Activated T-cell treated with anti-CD3 and anti-CD28 coated beads for 1 hour (primary cell): ENCODE measurements around the gene GPC6.

ENCODE experiments used
- DNase-seq: peaks from one replicate; pipeline ENCODE4 v3.0.0-alpha.2; 2020; ENCODE audit warnings: low read depth

The GPC6 gene

DNA sequence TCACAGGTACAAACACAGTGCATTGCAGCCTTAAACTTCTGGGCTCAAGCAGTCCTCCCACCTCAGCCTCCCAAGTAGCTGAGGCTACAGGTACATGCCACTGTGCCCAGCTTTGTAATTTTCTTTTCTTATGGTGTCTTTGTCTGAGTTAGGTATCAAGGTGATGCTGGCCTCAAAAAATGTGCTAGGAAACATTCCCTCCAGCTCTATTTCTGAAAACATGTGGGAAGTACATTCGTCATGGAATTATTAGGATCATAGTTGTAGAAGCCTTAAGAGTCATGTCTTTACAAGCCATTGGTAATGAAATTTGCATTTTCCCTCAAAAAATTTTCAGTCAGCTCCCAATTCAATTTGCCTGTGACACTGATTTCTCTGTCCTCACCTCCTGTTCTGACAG, 1021.3 kb downstream of the GPC6 start:
- no peak for DNase-seq

- DNase-seq = no peak
Measured at GRCh38 chr13:94248454-94249228, 1022.0 kb downstream of the GPC6 start.

DNA sequence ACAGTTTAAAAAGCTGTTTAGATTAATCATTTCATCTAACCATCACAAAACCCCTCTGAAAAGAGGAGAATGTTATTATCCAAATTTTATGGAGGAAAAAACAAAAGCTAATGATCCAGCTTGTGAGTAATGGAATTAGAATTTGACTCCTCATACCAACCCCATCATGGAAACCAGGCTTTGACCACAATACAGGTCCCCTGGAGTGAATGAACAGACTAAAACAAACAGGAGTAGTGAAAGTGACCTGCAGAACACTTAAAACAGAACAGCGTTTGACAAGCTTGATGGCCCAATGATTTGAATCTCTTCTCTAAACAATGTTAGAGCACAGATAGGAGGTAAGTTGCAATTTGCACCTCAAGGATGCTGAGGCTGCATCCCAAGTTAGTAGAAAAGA, 1022.9 kb downstream of the GPC6 start:
- DNase-seq = no peak

DNA sequence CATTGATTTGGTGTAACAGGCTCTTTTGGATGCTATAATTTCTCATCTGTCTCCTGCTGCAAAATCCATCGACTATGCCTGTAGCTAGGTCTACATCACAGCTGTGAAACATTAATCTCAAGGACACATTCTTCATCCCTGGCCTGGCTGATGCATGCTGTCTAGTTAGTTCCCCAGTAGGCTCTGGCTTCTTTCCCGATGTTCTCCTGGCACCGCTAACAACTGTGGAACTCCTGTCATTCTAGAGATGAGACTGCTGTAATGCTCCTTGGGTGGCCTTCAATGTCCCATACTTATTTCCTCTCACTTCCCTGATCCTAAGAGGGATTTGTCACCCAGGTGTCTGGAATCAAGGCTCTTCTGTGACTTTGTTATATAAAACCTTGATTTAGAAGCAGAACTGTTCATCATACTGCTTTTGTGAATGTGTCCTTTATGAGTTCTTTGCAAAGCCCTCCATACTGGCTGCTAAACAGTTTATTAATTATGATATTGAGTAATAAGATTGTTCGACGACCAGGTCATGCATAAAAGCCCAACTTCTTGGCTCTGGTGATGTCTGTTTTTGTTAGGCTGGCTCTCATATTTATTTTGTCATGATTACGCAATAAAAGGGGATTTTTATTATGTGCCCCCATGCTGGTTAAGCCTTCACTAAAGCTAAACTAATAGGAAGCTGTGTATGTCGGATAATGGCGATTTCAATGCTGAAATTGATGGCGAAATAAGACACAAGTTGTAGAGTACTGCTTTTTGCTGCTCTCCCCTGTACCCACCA, 1025.4 kb downstream of the GPC6 start:
- no peak for DNase-seq

- no peak for DNase-seq
Measured at GRCh38 chr13:94254737-94255136, 1028.1 kb downstream of the GPC6 start.

- DNase-seq = no peak
Measured at GRCh38 chr13:94256721-94257120, 1030.1 kb downstream of the GPC6 start.

GRCh38 chr13:94259984-94260383, 1033.4 kb downstream of the GPC6 start:
- DNase-seq = no peak

GRCh38 chr13:94261163-94261562, 1034.6 kb downstream of the GPC6 start:
- DNase-seq = no peak

DNA sequence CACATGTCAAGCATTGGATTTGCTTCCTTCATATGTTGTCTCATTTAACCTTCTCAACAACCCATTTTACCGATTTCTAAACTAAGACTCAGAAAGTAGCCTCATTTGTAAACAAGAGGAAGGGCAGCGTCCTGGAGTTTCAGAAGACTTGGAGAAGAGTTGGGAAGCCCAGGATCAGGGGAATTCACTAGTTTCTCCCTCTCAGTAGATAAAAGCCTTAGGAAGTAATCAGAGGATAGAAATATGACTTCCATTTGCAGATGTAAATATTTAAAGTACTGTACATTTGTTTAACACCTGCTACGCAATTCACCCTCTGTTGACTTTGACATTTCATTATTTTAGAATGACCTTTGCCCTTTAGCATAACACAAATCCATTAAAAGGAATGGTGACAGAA, 1036.4 kb downstream of the GPC6 start:
- DNase-seq = no peak

- no peak for DNase-seq
Measured at GRCh38 chr13:94267581-94268366, 1041.2 kb downstream of the GPC6 start.

GRCh38 chr13:94268661-94269060, 1042.1 kb downstream of the GPC6 start:
- DNase-seq = no peak

DNA sequence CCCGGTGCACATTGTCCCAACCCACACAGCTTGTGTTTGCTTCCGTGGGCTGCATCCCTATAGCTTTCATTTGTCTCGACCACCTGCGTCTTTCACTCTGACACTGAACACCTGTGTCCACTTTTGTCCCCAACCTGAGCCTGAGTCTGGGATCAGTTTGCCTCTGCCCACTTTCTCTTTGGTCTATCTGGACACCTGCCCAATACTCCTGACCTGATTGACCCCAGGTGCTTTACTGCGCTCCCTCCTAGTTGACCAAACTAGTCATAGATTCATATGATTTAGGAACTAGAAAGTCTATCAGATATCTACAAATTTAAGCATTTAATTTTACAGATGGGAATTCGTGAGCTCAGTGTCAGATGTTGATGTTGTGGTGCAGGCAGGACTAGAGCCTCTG, 1043.0 kb downstream of the GPC6 start:
- no peak for DNase-seq

DNA sequence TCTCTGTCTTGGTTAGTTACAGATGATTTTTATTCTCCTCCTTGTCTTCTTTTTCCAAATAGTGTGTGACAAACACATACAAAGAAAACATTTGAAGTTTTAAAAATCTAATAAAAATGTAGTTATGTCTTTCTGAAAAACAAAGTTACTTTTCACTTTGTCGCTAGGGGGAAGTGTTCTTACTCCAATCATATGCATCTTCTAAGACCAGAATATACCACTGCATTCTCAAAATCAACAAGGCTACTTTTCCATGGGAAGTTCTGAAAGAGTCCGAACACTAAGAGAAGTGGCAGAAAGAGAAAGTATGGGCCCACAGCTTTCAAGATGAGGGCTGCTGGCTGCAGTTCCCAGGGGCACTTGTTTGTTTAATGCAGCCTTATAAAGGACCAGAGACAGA, 1043.9 kb downstream of the GPC6 start:
- DNase-seq = no peak

GRCh38 chr13:94272038-94272437, 1045.4 kb downstream of the GPC6 start:
- DNase-seq = no peak

- DNase-seq = no peak
Measured at GRCh38 chr13:94280349-94280748, 1053.7 kb downstream of the GPC6 start.

DNA sequence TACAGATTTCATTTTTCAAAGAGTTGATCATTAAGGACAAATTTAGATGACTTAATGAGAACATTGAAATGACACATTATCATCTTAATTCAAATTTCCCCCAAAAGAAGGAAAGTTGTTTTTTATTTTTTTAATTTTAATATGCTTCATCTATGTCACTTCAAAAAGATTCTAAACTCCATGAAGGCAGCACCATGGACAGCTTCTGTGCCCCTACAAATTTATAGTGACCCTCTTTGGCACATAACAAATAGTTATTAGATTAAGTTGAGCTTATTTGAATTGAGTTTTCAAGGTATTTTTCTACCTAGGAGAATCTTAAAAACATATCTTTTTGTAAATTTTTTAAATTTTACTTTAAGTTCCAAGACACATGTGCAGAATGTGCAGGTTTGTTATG, 1054.2 kb downstream of the GPC6 start:
- no peak for DNase-seq

DNA sequence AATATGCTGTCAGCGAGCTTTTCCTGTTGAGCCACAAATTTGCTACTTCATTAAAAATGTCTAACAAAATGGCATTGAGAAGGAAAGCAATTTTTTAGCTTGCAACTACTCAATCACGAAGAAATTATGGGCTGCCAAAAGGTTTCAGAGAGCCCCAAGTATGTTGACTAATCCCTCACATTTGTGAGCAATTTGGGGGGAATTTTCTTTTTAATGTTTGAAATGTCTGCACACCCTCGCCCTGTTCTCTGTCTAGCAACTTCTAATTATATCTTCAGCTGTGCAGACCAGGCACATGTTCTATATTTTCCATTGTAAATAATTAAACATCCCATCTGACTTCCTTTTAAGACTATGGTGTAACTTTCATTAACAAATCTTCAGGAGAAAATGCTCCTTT, 1060.0 kb downstream of the GPC6 start:
- DNase-seq = no peak

GRCh38 chr13:94291631-94292322, 1065.2 kb downstream of the GPC6 start:
- no peak for DNase-seq

DNA sequence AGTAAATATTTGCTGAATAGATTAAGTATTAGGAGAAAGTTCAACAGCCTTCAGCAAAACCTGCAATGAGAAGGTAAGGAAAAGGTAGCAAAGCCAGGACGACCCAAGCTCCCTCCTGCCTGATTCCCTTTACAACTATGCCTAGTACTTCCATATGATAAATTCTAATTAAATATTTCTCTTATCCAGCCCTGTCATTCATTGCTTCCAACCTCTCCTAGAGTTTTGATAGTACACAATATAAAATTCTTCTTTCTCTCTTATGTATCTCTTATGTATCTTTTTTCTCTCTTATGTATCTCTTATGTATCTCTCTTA, 1065.7 kb downstream of the GPC6 start:
- DNase-seq = no peak

GRCh38 chr13:94296471-94296870, 1069.9 kb downstream of the GPC6 start:
- DNase-seq = no peak

GRCh38 chr13:94298346-94298745, 1071.7 kb downstream of the GPC6 start:
- no peak for DNase-seq

GRCh38 chr13:94300401-94300800, 1073.8 kb downstream of the GPC6 start:
- DNase-seq = no peak
